Measurements from ENCODE around the gene ANKRD26.

- TF ChIP-seq CTCF (IDR thresholded peaks at IDR 0.05 in 4 of 5, conservative IDR thresholded peaks at IDR 0.05 in 1 of 5) = no peak
- no peak for TF ChIP-seq POLR2A (IDR thresholded peaks at IDR 0.05)
Observed at GRCh38 chr10:27100813-27101347, 586 bp upstream of the ANKRD26 start.
